Hepatocyte (in vitro differentiated cells): ENCODE data around the gene TBCA.

Source experiments
- CTCF ChIP-seq: fragments of 200-600 bp; sonication (generic); IDR thresholded peaks from 2 replicates; pipeline ENCODE4 v1.5.1; 2016; ENCODE audit warnings: antibody characterized with exemption, mild to moderate bottlenecking; ENCODE audit not compliant: poor library complexity
- EZH2 ChIP-seq: fragments of 200-600 bp; sonication (generic); IDR thresholded peaks from 2 replicates; pipeline ENCODE4 v1.6.1; 2016; ENCODE audit warnings: antibody characterized with exemption, mild to moderate bottlenecking, borderline replicate concordance
- EZH2phosphoT487 ChIP-seq: fragments of 200-600 bp; sonication (generic); IDR thresholded peaks from one replicate; pipeline ENCODE4 v1.6.1; 2018; ENCODE audit warnings: antibody characterized with exemption, mild to moderate bottlenecking, low read depth, moderate library complexity; ENCODE audit not compliant: unreplicated experiment, severe bottlenecking

- TF ChIP-seq CTCF, result no peak
- no peak for TF ChIP-seq EZH2phosphoT487
- no peak for TF ChIP-seq EZH2
These were observed 34.5 kb downstream of the TBCA start for GRCh38 chr5:77741608-77742007.
